Measurements from ENCODE around the gene CNBP. TPM values are rescaled to one million over a fixed set of nuclear protein-coding genes. Genes with fewer than 3 reads are reported as not detected.
A peak's percentile ranks its signal among the peaks of the same experiment; 100 is the strongest.

CNBP gene
- total and polyA plus RNA-seq, 2 of the 4 experiments (the other 2 are of a cell fraction): 217 to 223 TPM

DNA sequence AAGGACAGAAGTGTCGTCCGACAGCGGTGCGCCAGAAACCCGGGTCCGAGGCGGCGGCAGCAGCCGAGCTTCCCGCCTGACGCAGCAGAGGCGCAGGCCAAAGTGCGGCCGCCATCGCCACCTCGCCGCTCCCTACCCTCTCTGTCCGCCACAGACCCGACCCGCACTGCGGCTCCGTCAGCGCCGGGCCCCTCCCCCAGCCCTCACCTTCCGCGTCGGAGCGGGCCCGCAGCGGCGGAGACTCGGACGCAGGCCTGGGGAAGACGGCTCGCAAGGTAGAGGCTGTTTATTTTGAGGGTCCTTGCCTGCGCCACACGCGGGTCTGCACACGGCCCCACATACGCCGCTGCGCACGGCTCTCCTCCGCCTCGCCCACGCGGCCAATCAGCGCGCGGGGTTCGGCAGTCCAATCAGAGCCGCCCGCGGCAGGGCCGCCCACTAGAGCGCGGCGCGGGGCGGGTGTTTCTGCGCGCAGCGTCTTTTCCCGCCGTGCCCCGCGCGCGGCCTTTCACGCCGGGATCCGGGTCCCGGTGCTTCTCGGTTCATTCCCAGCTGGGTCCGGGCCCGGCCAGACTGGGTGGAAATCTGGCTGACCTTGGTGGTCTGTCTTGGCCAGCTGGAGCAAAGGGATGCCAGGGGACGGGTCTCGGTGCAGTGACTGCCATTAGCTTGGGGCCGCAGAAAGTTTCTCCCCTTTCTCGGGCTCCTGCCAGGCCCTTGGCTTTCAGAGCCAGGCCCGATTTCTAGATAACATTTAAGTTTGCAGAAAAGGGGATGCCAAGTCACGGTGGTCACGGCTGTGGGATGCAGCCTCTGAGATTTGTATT, at the start of gene CNBP (continued):
- TF ChIP-seq, protein P1, sequence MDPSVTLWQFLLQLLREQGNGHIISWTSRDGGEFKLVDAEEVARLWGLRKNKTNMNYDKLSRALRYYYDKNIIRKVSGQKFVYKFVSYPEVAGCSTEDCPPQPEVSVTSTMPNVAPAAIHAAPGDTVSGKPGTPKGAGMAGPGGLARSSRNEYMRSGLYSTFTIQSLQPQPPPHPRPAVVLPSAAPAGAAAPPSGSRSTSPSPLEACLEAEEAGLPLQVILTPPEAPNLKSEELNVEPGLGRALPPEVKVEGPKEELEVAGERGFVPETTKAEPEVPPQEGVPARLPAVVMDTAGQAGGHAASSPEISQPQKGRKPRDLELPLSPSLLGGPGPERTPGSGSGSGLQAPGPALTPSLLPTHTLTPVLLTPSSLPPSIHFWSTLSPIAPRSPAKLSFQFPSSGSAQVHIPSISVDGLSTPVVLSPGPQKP (IDR thresholded peaks at IDR 0.05; ENCODE audit: borderline replicate concordance, low read depth, low read length): no peak
- TF ChIP-seq NFE2L2 (IDR thresholded peaks at IDR 0.05; ENCODE audit: low read depth, low read length): 0 out of 2 replicates have a peak, but pooled peaks have one; percentile 19
- peak; percentile 97 for TF ChIP-seq POLR2A (IDR thresholded peaks at IDR 0.05; ENCODE audit: low read depth, low read length)
- peak; percentile 30; the same call in 1 of the 2 replicates for TF ChIP-seq MAZ (IDR thresholded peaks at IDR 0.05; ENCODE audit: borderline replicate concordance, low read depth, low read length)
- no peak for TF ChIP-seq RCOR1 (IDR thresholded peaks at IDR 0.05; ENCODE audit: insufficient replicate concordance, low read length)
- no peak for TF ChIP-seq CEBPB (IDR thresholded peaks at IDR 0.05; ENCODE audit: low read depth, low read length)
